WTC11 (cell line): ENCODE data around the gene TRIM29. TPM values are rescaled to one million over a fixed set of nuclear protein-coding genes. Genes with fewer than 3 reads are reported as not detected.

Experiments
- ATAC-seq: fragments of 200-7000 bp; cut with Tn5 transposase; 2 replicates; pipeline ENCODE4 v1.10.0; 2021; ENCODE audit warnings: mild to moderate bottlenecking, moderate library complexity
- CTCF ChIA-PET: fragments of 300-600 bp; sonication (Branson Sonifier 250); formaldehyde crosslinking; loops from one replicate; lab custom pipeline; 2021; ENCODE audit warnings: antibody characterized with exemption; lab: Charles Lee
- POLR2A ChIA-PET: fragments of 350-600 bp; sonication (Branson Sonifier 250); formaldehyde crosslinking; loops from one replicate; lab custom pipeline; 2021; ENCODE audit warnings: antibody characterized with exemption; lab: Charles Lee
- DNase-seq: peaks from one replicate; pipeline ENCODE4 v3.0.0; 2021; ENCODE audit warnings: low spot score
- H3K27ac Mint-ChIP-seq: 2 replicates; pipeline ENCODE4 v1.8.0; 2021; ENCODE audit warnings: mixed read lengths
- H3K27me3 Mint-ChIP-seq: 2 replicates; pipeline ENCODE4 v1.8.0; 2021; ENCODE audit warnings: low read depth, mild to moderate bottlenecking, moderate library complexity, mixed read lengths
- H3K36me3 Mint-ChIP-seq: 2 replicates; pipeline ENCODE4 v1.8.0; 2021; ENCODE audit warnings: mixed read lengths
- H3K4me1 Mint-ChIP-seq: 2 replicates; pipeline ENCODE4 v1.8.0; 2022; ENCODE audit warnings: mixed read lengths
- H3K4me3 Mint-ChIP-seq: 2 replicates; pipeline ENCODE4 v1.8.0; 2021; ENCODE audit warnings: mild to moderate bottlenecking, moderate library complexity, mixed read lengths
- H3K9me3 Mint-ChIP-seq: 2 replicates; pipeline ENCODE4 v1.8.0; 2021; ENCODE audit warnings: mixed read lengths
- ATF1 ChIP-seq: sonication (generic); formaldehyde crosslinking; IDR thresholded peaks from 2 replicates; pipeline ENCODE4 v1.8.1; 2023; ENCODE audit warnings: mild to moderate bottlenecking, moderate library complexity, missing genetic modification reagents
- ATF3 ChIP-seq: sonication (generic); formaldehyde crosslinking; conservative IDR thresholded peaks from 2 replicates; pipeline ENCODE4 v1.8.1; 2022; ENCODE audit warnings: mild to moderate bottlenecking, missing genetic modification reagents
- CREM ChIP-seq: sonication (generic); formaldehyde crosslinking; IDR thresholded peaks from 2 replicates; pipeline ENCODE4 v1.8.1; 2022; ENCODE audit warnings: mild to moderate bottlenecking, missing genetic modification reagents, moderate library complexity
- ERG ChIP-seq: fragments of 250-450 bp; sonication (Bioruptor Pico); IDR thresholded peaks from 2 replicates; pipeline ENCODE4 v1.8.0; 2021; ENCODE audit warnings: mild to moderate bottlenecking
- FOXP1 ChIP-seq: sonication (generic); formaldehyde crosslinking; IDR thresholded peaks from 2 replicates; pipeline ENCODE4 v1.8.0; 2022; ENCODE audit warnings: missing genetic modification reagents, mild to moderate bottlenecking, moderate library complexity, borderline replicate concordance
- HMGXB4 ChIP-seq: sonication (generic); formaldehyde crosslinking; IDR thresholded peaks from 2 replicates; pipeline ENCODE4 v1.8.1; 2023; ENCODE audit warnings: mild to moderate bottlenecking, moderate library complexity, missing genetic modification reagents
- JAZF1 ChIP-seq: fragments of 250-450 bp; sonication (Bioruptor Pico); IDR thresholded peaks from 2 replicates; pipeline ENCODE4 v1.9.0; 2021; ENCODE audit warnings: moderate library complexity, mild to moderate bottlenecking, inconsistent platforms
- MAX ChIP-seq: sonication (generic); formaldehyde crosslinking; IDR thresholded peaks from 2 replicates; pipeline ENCODE4 v1.8.0; 2022; ENCODE audit warnings: mild to moderate bottlenecking, missing genetic modification reagents
- NFYB ChIP-seq: sonication (generic); formaldehyde crosslinking; conservative IDR thresholded peaks from 2 replicates; pipeline ENCODE4 v1.8.0; 2022; ENCODE audit warnings: low read depth, missing genetic modification reagents
- PRRX2 ChIP-seq: fragments of 250-450 bp; sonication (Bioruptor Pico); IDR thresholded peaks from 2 replicates; pipeline ENCODE4 v1.8.0; 2021; ENCODE audit warnings: mild to moderate bottlenecking
- RORB ChIP-seq: fragments of 250-450 bp; sonication (Bioruptor Pico); IDR thresholded peaks from 2 replicates; pipeline ENCODE4 v1.9.0; 2021; ENCODE audit warnings: mild to moderate bottlenecking
- SMAD3 ChIP-seq: sonication (generic); formaldehyde crosslinking; IDR thresholded peaks from 2 replicates; pipeline ENCODE4 v1.8.0; 2022; ENCODE audit warnings: missing genetic modification reagents, mild to moderate bottlenecking, borderline replicate concordance
- TP53 ChIP-seq: sonication (generic); formaldehyde crosslinking; IDR thresholded peaks from 2 replicates; pipeline ENCODE4 v1.8.1; 2023; ENCODE audit warnings: mild to moderate bottlenecking, missing genetic modification reagents
- USF1 ChIP-seq: sonication (generic); formaldehyde crosslinking; IDR thresholded peaks from 2 replicates; pipeline ENCODE4 v1.8.0; 2022; ENCODE audit warnings: mild to moderate bottlenecking, missing genetic modification reagents
- ZBTB21 ChIP-seq: sonication (generic); formaldehyde crosslinking; IDR thresholded peaks from 2 replicates; pipeline ENCODE4 v1.8.1; 2023; ENCODE audit warnings: mild to moderate bottlenecking, missing genetic modification reagents, borderline replicate concordance
- ZNF219 ChIP-seq: sonication (generic); formaldehyde crosslinking; IDR thresholded peaks from 2 replicates; pipeline ENCODE4 v1.8.0; 2023; ENCODE audit warnings: missing genetic modification reagents, mild to moderate bottlenecking, borderline replicate concordance
- ZNF232 ChIP-seq: sonication (generic); formaldehyde crosslinking; IDR thresholded peaks from 2 replicates; pipeline ENCODE4 v1.8.0; 2022; ENCODE audit warnings: mild to moderate bottlenecking, missing genetic modification reagents
- ZNF416 ChIP-seq: fragments of 250-450 bp; sonication (Bioruptor Pico); IDR thresholded peaks from 2 replicates; pipeline ENCODE4 v1.9.0; 2021; ENCODE audit warnings: mild to moderate bottlenecking, inconsistent platforms
- ZNF423 ChIP-seq: fragments of 250-450 bp; sonication (Bioruptor Pico); IDR thresholded peaks from 2 replicates; pipeline ENCODE4 v2.1.2; 2022; ENCODE audit warnings: mild to moderate bottlenecking, moderate library complexity
- ZNF512 ChIP-seq: sonication (generic); formaldehyde crosslinking; IDR thresholded peaks from 2 replicates; pipeline ENCODE4 v1.8.1; 2022; ENCODE audit warnings: missing genetic modification reagents, borderline replicate concordance
- total RNA-seq: library from RNA; stranded (reverse); gene quantifications from 3 replicates; pipeline ENCODE4 v1.2.3, GENCODE V29; 2021
- TF ChIP-seq, protein P1 (sequence below): sonication (generic); formaldehyde crosslinking; IDR thresholded peaks from 2 replicates; pipeline ENCODE4 v1.8.0; 2022; ENCODE audit warnings: mild to moderate bottlenecking, missing genetic modification reagents
- TF ChIP-seq, protein P2 (sequence below): sonication (generic); formaldehyde crosslinking; IDR thresholded peaks from 2 replicates; pipeline ENCODE4 v1.8.0; 2023; ENCODE audit warnings: missing genetic modification reagents
- TF ChIP-seq, protein P3 (sequence below): fragments of 250-450 bp; sonication (Bioruptor Pico); IDR thresholded peaks from 2 replicates; pipeline ENCODE4 v1.9.0; 2021; ENCODE audit warnings: mild to moderate bottlenecking

The TRIM29 gene
- total RNA-seq, 1 experiment from 2014 or later, result 0.11 TPM

DNA sequence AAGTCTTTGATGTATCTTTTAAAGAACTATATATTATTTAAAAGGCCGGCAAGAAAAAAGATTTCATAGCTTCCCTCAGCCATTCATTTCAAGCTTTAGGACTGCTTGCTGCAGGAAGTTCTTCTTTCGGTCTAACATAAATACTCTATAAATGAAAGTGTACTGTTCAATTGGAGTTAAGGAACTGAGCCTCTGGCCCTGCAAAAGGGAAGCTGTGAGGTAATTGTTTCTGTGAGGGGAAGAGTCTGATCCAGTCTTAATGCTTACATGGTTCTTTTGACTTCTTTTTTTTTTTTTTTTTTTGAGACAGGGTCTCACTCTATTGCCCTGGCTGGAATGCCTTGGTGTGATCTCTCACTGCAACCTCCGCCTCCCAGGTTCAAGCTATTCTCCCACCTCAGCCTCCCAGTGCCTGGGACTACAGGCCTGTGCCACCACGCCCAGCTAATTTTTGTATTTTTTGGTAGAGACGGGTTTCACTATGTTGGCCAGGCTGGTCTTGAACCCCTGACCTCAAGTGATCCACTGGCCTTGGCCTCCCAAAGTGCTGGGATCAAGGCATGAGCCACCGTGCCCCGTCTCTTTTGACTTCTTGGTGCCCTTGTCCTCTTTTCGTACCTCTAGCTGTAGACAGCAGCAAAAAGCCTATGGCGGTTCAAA, 4.7 kb upstream of the TRIM29 start:
- ChIA-PET CTCF (interaction anchor here (0.7 to 1.5 kb wide), 2 partner anchors 26 to 29 kb away, joined by 3 to 5 read pairs; no protein-coding TSS in a partner anchor), POLR2A (interaction anchor here (0.7 kb wide), 1 partner anchor 307 kb away, joined by 4 read pairs; no protein-coding TSS in a partner anchor)
- ATAC-seq (no peak), DNase-seq (no peak)
- Mint-ChIP-seq H3K4me1 (peaks cover 12% of the 10 kb centered on the region), H3K4me3 (no peak overlapping the region), H3K36me3 (no peaks in the 10 kb centered on the region), H3K27me3 (peaks cover 11% of the 10 kb centered on the region), H3K27ac (no peak overlapping the region), H3K9me3 (no peaks in the 10 kb centered on the region)
- TF ChIP-seq TP53 (no peak), MAX (CRISPR knock-in tag) (no peak), SMAD3 (CRISPR knock-in tag) (no peak), ATF3 (CRISPR knock-in tag) (no peak), ZNF219 (CRISPR knock-in tag) (no peak), PRRX2 (no peak), ZNF232 (no peak)

- ChIA-PET CTCF (interaction anchor here (1.2 to 1.5 kb wide), 2 partner anchors 27 to 162 kb away, joined by 3 to 5 read pairs; no protein-coding TSS in a partner anchor), POLR2A (no interaction called here)
- DNase-seq (no peak), ATAC-seq (peak; percentile 36)
- Mint-ChIP-seq H3K4me1 (peaks cover 9% of the 10 kb centered on the region; the same call in 1 of the 2 replicates), H3K27ac (no peak overlapping the region), H3K27me3 (peaks cover 10% of the 10 kb centered on the region), H3K4me3 (no peak overlapping the region), H3K9me3 (no peaks in the 10 kb centered on the region), H3K36me3 (no peaks in the 10 kb centered on the region)
- TF ChIP-seq ZNF423 (CRISPR knock-in tag) (no peak), ZNF512 (CRISPR knock-in tag) (no peak), USF1 (CRISPR knock-in tag) (no peak), ERG (no peak), ZNF416 (no peak), RORB (CRISPR knock-in tag) (no peak), NFYB (CRISPR knock-in tag) (no peak), CREM (CRISPR knock-in tag) (no peak), ZBTB21 (CRISPR knock-in tag) (no peak), JAZF1 (CRISPR knock-in tag) (no peak), HMGXB4 (CRISPR knock-in tag) (no peak), ATF1 (no peak), FOXP1 (CRISPR knock-in tag) (no peak)
- TF ChIP-seq, protein P1, sequence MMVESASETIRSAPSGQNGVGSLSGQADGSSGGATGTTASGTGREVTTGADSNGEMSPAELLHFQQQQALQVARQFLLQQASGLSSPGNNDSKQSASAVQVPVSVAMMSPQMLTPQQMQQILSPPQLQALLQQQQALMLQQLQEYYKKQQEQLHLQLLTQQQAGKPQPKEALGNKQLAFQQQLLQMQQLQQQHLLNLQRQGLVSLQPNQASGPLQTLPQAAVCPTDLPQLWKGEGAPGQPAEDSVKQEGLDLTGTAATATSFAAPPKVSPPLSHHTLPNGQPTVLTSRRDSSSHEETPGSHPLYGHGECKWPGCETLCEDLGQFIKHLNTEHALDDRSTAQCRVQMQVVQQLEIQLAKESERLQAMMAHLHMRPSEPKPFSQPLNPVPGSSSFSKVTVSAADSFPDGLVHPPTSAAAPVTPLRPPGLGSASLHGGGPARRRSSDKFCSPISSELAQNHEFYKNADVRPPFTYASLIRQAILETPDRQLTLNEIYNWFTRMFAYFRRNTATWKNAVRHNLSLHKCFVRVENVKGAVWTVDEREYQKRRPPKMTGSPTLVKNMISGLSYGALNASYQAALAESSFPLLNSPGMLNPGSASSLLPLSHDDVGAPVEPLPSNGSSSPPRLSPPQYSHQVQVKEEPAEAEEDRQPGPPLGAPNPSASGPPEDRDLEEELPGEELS (CRISPR knock-in tag), result no peak
- TF ChIP-seq, protein P2, sequence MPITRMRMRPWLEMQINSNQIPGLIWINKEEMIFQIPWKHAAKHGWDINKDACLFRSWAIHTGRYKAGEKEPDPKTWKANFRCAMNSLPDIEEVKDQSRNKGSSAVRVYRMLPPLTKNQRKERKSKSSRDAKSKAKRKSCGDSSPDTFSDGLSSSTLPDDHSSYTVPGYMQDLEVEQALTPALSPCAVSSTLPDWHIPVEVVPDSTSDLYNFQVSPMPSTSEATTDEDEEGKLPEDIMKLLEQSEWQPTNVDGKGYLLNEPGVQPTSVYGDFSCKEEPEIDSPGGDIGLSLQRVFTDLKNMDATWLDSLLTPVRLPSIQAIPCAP (CRISPR knock-in tag), result no peak
- TF ChIP-seq, protein P3, sequence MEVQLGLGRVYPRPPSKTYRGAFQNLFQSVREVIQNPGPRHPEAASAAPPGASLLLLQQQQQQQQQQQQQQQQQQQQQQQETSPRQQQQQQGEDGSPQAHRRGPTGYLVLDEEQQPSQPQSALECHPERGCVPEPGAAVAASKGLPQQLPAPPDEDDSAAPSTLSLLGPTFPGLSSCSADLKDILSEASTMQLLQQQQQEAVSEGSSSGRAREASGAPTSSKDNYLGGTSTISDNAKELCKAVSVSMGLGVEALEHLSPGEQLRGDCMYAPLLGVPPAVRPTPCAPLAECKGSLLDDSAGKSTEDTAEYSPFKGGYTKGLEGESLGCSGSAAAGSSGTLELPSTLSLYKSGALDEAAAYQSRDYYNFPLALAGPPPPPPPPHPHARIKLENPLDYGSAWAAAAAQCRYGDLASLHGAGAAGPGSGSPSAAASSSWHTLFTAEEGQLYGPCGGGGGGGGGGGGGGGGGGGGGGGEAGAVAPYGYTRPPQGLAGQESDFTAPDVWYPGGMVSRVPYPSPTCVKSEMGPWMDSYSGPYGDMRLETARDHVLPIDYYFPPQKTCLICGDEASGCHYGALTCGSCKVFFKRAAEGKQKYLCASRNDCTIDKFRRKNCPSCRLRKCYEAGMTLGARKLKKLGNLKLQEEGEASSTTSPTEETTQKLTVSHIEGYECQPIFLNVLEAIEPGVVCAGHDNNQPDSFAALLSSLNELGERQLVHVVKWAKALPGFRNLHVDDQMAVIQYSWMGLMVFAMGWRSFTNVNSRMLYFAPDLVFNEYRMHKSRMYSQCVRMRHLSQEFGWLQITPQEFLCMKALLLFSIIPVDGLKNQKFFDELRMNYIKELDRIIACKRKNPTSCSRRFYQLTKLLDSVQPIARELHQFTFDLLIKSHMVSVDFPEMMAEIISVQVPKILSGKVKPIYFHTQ (CRISPR knock-in tag), result no peak
Measured at GRCh38 chr11:120141768-120142423, 4.0 kb upstream of the TRIM29 start.
